GM20431 (cell line): ENCODE data around the gene WBP2.
"Not testable (repeated sequence)": the region's sequence is repeated elsewhere in the genome, so short reads cannot be mapped to it uniquely, and the experiment has no call there.

Experiments used
- in situ Hi-C: fragments of 300-500 bp; cut with MseI, MboI; formaldehyde crosslinking; loops from one replicate; pipeline ENCODE4 v1.15.0; 2020; ENCODE audit warnings: low sequenced_read_pairs; ENCODE audit not compliant: unreplicated experiment

Gene WBP2

GRCh38 chr17:75891022-75891604 lies 36.0 kb upstream of the WBP2 start:
- in situ Hi-C loops = no loop called here

DNA sequence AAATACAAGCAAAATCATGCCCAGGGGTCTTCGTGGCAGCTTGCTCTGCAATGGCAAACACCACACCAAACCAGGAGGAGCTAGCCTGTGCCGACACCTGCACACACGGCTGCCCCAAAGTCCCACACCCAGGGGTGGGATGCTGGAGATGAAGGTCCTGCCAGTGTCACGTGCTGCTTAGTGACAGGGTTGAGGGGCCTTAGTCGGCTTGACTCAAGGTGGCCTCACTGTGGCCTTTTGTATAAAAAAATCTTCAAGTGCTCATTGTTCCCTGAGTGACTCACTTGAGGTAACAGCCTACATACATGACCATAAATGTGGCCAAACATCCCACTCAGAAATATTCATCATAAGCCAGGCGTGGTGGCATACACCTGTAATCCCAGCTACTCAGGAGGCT lies 34.3 kb upstream of the WBP2 start:
- in situ Hi-C loops = no loop called here

- in situ Hi-C loops = no loop called here
These were observed 33.3 kb upstream of the WBP2 start for GRCh38 chr17:75888484-75888883.

DNA sequence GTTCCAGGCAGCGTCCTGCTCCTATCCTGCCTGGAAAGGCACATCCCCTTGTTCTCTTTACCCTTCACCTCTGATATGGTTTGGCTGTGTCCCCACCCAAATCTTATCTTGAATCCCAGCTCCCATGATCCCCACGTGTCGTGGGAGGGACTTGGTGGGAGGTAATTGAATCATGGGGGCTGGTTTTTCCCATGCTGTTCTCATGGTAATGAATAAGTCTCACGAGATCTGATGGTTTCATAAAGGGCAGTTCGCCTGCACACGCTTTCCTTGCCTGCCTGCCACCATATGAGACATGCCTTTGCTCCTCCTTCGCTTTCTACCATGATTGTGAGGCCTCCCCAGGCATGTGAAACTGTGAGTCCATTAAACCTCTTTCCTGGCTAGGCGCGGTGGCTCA lies 30.7 kb upstream of the WBP2 start:
- in situ Hi-C loops = not testable (repeated sequence)

DNA sequence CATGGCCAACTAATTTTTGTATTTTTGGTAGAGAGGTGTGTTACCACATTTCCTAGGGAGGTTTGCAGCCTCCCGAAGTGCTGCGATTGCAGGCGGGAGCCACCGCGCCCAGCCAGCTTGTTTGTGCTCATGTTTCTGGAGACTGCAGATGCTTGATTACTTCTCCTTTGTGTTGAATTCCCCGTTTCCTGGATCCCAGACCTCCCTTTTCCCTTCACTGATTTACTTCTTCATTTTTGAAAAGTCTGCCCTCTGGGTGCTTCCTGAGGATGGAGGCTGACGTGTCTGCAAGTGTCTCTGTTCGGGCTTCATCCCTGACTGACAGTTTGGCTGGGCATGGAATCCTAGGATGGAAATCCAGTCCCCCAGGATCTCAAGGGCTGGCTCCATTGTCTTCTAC lies 30.3 kb upstream of the WBP2 start:
- in situ Hi-C loops = no loop called here

GRCh38 chr17:75881678-75882454 lies 26.7 kb upstream of the WBP2 start:
- in situ Hi-C loops = no loop called here

GRCh38 chr17:75880266-75880665 lies 25.1 kb upstream of the WBP2 start:
- in situ Hi-C loops = no loop called here

DNA sequence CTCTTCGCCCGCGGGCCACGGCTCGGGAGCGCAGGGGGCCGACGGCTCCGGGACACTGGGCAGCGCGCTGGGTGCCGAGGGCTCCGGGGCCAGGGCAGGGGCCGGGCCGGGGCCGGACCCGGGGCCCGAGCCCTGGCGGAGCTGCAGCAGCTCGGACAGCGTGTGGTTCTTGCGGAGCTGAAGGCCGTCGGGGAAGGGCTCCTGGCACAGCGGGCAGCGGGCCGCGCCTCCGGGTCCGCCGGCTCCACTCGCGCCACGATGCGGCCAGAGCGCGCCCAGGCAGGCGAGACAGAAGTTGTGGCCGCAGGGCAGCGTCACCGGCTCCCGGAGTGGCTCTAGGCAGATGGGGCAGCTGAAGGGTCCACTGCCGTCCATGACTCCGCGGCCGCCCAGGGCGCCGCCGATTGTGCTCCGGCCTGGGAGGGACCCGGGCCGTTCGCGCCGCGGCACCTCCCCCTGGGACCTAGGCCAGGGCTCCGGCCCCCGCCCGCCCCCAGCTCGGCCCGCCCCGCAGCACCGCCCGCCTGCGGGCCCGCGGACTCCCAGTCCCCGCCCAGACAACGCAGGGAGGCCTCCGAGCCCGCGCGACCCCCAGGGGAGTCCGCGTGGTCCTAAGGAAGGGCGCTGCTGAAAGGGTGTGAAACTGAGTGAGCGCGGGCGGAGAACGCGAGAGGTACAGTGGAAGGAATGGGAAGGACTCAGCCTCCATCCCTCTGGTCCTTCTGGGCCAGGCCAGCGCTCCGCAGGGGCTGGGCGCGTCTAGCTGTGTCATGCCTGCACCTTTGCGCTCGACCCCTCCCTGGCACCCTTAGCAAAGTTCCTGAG lies 23.3 kb upstream of the WBP2 start, which contains the start of gene TRIM47:
Gene TRIM47, minus strand, starts transcription at position 408 of the 825 bp plus-strand sequence. Its CDS starts 33 bp downstream, at position 375.
- in situ Hi-C loops = no loop called here

GRCh38 chr17:75877752-75878173 lies 22.6 kb upstream of the WBP2 start:
- in situ Hi-C loops = no loop called here

DNA sequence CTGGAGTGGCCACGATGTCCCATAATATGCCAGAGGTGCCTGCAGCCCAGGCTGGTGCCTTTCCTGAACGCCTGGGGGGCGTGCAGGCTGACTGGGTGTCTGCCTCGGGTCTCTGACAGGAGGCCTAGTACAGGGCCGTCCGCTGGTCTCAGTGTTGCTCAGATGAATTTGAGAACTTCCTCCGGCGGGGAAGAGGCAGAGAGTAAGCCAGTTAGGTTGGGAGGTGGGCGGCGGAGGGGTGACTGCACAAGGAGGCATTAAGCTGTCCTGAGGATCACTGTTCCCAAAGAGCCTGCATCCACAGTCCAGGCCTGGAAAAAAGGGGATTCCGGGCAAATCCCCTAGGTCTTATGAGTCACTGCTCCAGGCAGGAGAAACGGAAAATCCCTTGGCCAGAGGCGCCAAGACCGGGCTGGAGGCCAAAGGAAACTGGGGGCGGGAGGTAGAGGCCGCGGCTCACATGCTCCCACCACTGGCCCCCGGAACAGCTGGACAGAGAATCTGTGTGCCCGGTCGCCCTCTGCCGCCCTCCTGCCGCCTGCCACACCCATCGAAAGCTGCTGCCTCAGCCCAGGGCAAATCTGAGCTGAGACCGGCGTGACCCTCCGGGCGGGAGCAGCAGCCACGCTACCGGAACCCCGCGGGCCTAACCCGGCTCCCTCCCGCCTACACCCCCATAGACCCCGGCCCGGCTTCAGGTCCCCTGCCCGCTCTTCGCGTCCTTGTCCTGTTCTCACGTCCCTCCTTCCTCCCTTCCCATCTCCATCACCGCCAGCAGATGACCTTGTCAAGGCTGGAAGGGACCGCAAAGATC lies 22.0 kb upstream of the WBP2 start:
- in situ Hi-C loops = no loop called here

GRCh38 chr17:75876190-75876937 lies 21.2 kb upstream of the WBP2 start:
- in situ Hi-C loops = no loop called here

GRCh38 chr17:75875940-75876189 lies 20.7 kb upstream of the WBP2 start:
- in situ Hi-C loops = no loop called here

DNA sequence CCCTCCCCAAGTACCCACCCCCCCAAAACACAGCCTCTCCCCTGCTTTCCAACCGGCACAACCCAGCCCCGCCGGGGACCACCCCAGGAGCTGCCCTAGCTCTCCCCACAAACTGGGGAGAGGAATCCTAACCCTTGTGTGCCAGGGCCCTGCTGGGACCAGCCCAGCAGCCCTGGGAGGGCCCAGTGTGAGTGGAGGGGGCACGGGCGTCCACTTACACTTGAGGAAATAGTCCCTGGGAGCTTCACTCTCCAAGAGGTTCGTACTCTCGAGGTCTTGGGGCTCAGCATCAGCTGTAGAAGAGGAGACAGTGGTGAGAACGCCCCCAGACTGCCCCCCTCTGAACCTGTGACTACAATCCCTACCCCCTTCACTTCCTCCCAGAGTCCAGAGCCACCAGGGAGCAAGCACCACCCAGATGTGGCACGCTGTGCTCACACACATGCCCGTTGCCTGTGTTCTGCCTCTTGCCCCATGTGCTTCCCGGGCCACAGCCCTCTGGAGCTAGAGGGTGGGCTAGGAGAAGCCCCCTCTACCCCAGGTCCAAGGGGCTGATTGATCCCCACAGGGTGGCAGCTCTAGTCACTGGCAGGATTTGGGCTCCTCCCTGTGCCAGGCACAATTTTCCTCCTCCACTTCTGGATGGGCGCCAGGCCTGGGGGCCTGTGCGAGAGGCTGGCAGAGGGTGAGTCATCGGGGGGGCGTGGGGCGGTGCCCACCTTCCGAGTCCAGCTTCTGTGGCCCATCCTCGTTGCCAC lies 20.2 kb upstream of the WBP2 start:
- in situ Hi-C loops = no loop called here

DNA sequence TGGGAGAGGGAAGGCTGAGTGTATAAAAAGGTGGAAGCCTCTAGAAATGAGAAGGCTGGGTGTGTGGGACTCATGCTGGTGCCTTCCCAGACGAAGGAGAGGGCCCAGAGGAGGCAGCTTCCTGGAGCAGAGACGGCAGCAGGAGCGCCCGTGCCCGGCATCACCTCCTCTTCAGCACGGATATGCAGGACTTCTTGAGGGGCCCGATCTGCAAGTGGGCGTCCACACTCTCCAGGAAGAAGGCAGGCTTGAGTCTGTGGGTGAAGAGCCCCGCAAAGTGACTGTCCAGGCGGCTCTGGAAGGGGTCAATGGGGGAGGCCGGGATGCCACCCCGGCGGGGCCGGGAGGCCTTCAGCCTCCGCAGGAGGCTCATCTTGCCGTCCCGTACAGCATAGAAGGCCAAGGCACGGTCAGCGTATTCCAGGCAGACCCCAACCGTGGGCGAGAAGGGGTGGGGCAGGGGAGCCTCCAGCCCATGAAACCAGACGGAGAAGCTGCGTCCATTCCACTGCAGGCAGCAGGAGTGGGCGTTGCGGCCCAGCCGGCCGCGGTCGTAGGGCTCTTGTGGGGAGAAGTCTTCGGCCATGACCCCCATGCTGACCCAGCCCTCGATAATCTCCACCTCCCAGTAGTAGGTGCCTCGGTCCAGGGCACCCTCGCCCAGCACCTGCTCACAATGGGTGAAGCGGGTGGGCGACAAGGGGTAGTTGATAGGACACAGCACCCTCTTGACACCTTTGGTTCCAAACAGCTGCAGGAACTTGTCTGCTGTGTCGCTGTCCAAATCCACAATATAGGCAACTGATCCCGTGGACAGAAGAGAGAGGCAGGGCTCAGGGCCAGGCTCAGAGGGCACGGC lies 19.4 kb upstream of the WBP2 start:
- in situ Hi-C loops = no loop called here

GRCh38 chr17:75873587-75874322 lies 18.6 kb upstream of the WBP2 start:
- in situ Hi-C loops = no loop called here

DNA sequence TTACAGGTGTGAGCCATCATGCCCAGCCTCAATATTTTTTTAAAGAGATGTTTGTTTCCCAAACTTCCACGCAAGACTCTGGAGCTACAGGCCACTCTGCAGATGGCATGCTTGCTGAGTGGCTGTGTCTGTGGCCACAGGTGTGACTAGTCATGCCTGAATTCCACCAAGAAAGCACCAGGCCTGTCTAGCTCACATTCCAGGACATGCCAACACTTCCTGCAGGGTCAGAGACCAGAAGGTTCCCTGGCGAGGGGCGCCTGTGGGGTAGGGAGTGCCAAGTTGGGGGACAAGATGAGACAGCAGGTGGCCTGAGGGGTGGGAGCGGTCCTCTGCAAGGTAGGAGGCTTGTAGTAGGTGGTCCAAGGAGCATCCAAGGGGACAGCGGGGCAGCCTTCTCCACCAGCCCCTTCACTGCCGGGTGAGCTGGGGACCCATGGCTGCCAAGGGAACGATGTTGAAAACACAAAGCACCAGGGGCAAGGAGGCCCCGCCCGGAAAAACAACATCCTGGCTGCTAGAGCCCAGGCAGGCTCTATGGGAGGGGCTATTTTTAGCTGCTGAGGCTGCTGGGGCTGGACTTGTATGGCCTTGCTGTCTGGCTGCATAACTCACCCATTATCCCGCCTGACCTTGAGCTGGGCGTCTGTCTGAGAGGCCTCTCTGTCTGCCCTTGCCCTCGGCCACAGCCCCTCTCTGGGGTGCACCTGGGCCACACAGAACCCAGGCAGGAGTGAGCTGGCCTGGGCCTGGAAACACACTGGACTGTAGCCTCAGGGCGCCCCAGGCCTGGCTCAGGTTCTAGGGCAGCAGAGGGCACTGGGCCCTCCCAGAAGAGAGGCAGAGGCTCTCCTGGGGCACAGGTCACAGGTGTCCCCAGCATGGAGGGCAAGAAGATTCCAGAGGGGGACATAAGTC lies 17.6 kb upstream of the WBP2 start:
- in situ Hi-C loops = no loop called here
